ENCODE results near the gene B3GALT4. TPM values are rescaled to one million over a fixed set of nuclear protein-coding genes. Genes with fewer than 3 reads are reported as not detected.

Gene B3GALT4
- total and polyA plus RNA-seq, 2 of the 13 experiments (the other 11 are each of a cell fraction or from before 2014, with no cell fraction given) = 0.04 to 0.27 TPM

- Histone ChIP-seq H3K4me3 (replicated peaks in 1 of 3; ENCODE audit: insufficient read depth in 1 of 3, low read depth in 2 of 3, low read length in 3 of 3) (peak overlapping the region; percentile 51 to 89 (median 64)), H2AFZ (ENCODE audit: low read length) (peak overlapping the region; percentile 22), H4K20me1 (ENCODE audit: insufficient read depth, low read length) (no peaks in the 10 kb centered on the region), H3K9ac (ENCODE audit: insufficient read depth, low read depth, low read length) (peak overlapping the region; percentile 75), H3K27ac (ENCODE audit: extremely low read length, insufficient read depth, low read length) (peak overlapping the region; percentile 81), H3K36me3 (replicated peaks in 1 of 2; ENCODE audit: control insufficient read depth in 1 of 2, insufficient read depth in 2 of 2, low read length in 2 of 2) (peaks cover 0 to 2% of the 10 kb centered on the region in 2 experiments; a peak in 3 of 5 replicates), H3K27me3 (ENCODE audit: control insufficient read depth in 1 of 2, insufficient read depth in 2 of 2, low read length in 2 of 2) (no peaks in the 10 kb centered on the region; a peak in 1 of 5 replicates), H3K4me2 (ENCODE audit: low read depth, low read length) (peak overlapping the region; percentile 100), H3K79me2 (ENCODE audit: insufficient read depth, low read length) (no peaks in the 10 kb centered on the region), H3K9me3 (ENCODE audit: low read length) (no peaks in the 10 kb centered on the region), H3K4me1 (ENCODE audit: insufficient read depth, low read length) (peaks cover 29% of the 10 kb centered on the region)
- ATAC-seq (peak; percentile 2), FAIRE-seq (no peak), DNase-seq (ENCODE audit: low spot score) (no peak)
- 2% methylated on average over 18 of the region's 18 CpGs for WGBS (ENCODE audit: low lambda C conversion rate)
- BruUV-seq (replicated peaks) = TSS peak; percentile 82
- POLR2A ChIA-PET = interaction anchor here (0.8 to 5.1 kb wide), 20 partner anchors 10 to 277 kb away, joined by 3 to 94 read pairs (median 6); partner anchors contain the start of genes HSD17B8, PFDN6, RING1 and RPS18
- intact Hi-C loops (cut with micrococcal nuclease; ENCODE audit: unreplicated experiment) (loop anchor here (2.0 kb wide), 4 partner anchors 48 to 234 kb away; partner anchors contain the start of genes RXRB and SLC39A7), in situ Hi-C loops (cut with HindIII; ENCODE audit: extremely low pct_ligation_motif_present, low pct_unique_long_range_greater_than_20kb) (loop anchor here (5.0 kb wide), 4 partner anchors 46 to 231 kb away; partner anchors contain the start of genes HSD17B8, RXRB and SLC39A7)
- CTCF ChIA-PET (ENCODE audit: low intra/inter-chr PET ratio, low total read pairs) = interaction anchor here (1.0 to 3.1 kb wide), 9 partner anchors 44 to 234 kb away, joined by 4 to 19 read pairs (median 6); partner anchors contain the start of genes HSD17B8, RXRB and SLC39A7
- TF ChIP-seq RNF219 (CRISPR knock-in tag; IDR thresholded peaks at IDR 0.05) (no peak), ELF1 (CRISPR knock-in tag; IDR thresholded peaks at IDR 0.05) (no peak), ZNF451 (CRISPR knock-in tag; IDR thresholded peaks at IDR 0.05) (no peak), FOXC1 (CRISPR knock-in tag; IDR thresholded peaks at IDR 0.05; ENCODE audit: borderline replicate concordance) (no peak; the same call in 1 of the 2 replicates), ZNF17 (CRISPR knock-in tag; IDR thresholded peaks at IDR 0.05) (no peak), PRDM15 (CRISPR knock-in tag; IDR thresholded peaks at IDR 0.05) (no peak), SRY (CRISPR knock-in tag; IDR thresholded peaks at IDR 0.05) (peak; percentile 27; the same call in 1 of the 2 replicates), ATAD3A (CRISPR knock-in tag; IDR thresholded peaks at IDR 0.05) (peak; percentile 12; the same call in 1 of the 2 replicates), NCOA2 (CRISPR knock-in tag; IDR thresholded peaks at IDR 0.05) (no peak), ZNF335 (CRISPR knock-in tag; IDR thresholded peaks at IDR 0.05) (0 out of 2 replicates have a peak, but pooled peaks have one; percentile 7), TBL1XR1 (IDR thresholded peaks at IDR 0.05; ENCODE audit: borderline replicate concordance, low read length, partially characterized antibody) (no peak), ZNF260 (CRISPR knock-in tag; IDR thresholded peaks at IDR 0.05; ENCODE audit: borderline replicate concordance, low read depth) (peak; percentile 69; the same call in 1 of the 2 replicates), ZNF597 (CRISPR knock-in tag; IDR thresholded peaks at IDR 0.05) (no peak), THAP8 (CRISPR knock-in tag; IDR thresholded peaks at IDR 0.05; ENCODE audit: borderline replicate concordance) (peak; percentile 78; the same call in 1 of the 2 replicates), MIER3 (CRISPR knock-in tag; IDR thresholded peaks at IDR 0.05; ENCODE audit: borderline replicate concordance) (no peak)
These were observed 28.3 kb upstream of the B3GALT4 start for GRCh38 chr6:33248643-33248931.
